Occipital lobe (tissue), 2 donors: ENCODE measurements around the gene UBASH3B. TPM values are rescaled to one million over a fixed set of nuclear protein-coding genes. Genes with fewer than 3 reads are reported as not detected.

ENCODE experiments used
- DNase-seq: peaks from one replicate; lab custom pipeline; 2025; lab: John Stamatoyannopoulos, UW
- total RNA-seq: library from RNA; depleted of rRNA; stranded (reverse); fragments of >200 nt; gene quantifications from one replicate; pipeline ENCODE4 v1.2.3, GENCODE V29; 2014

UBASH3B gene
- total RNA-seq, 1 donor from 2014 or later = 23.4 TPM

GRCh38 chr11:122706291-122707088 lies 51.0 kb downstream of the UBASH3B start:
- DNase-seq = no peak

- no peak for DNase-seq
Measured at GRCh38 chr11:122707111-122707510, 51.6 kb downstream of the UBASH3B start.

GRCh38 chr11:122707901-122708300 lies 52.4 kb downstream of the UBASH3B start:
- no peak for DNase-seq

- DNase-seq = no peak
Measured at GRCh38 chr11:122709039-122709760, 53.7 kb downstream of the UBASH3B start.

GRCh38 chr11:122711362-122711761 lies 55.8 kb downstream of the UBASH3B start:
- DNase-seq = no peak

- no peak for DNase-seq
Measured at GRCh38 chr11:122711831-122712381, 56.4 kb downstream of the UBASH3B start.

GRCh38 chr11:122714004-122714403 lies 58.5 kb downstream of the UBASH3B start:
- DNase-seq = no peak

GRCh38 chr11:122714484-122714883 lies 59.0 kb downstream of the UBASH3B start:
- DNase-seq = no peak

- DNase-seq = no peak
Measured at GRCh38 chr11:122715548-122716440, 60.3 kb downstream of the UBASH3B start.

GRCh38 chr11:122717264-122717867 lies 61.8 kb downstream of the UBASH3B start:
- no peak for DNase-seq

- DNase-seq = no peak
Measured at GRCh38 chr11:122720107-122720881, 64.8 kb downstream of the UBASH3B start.

GRCh38 chr11:122721201-122721963 lies 65.9 kb downstream of the UBASH3B start:
- DNase-seq = no peak

- DNase-seq = no peak
Measured at GRCh38 chr11:122721964-122722266, 66.4 kb downstream of the UBASH3B start.

- DNase-seq = no peak
Measured at GRCh38 chr11:122723106-122723505, 67.6 kb downstream of the UBASH3B start.

GRCh38 chr11:122723576-122723975 lies 68.1 kb downstream of the UBASH3B start:
- no peak for DNase-seq

GRCh38 chr11:122724520-122724919 lies 69.0 kb downstream of the UBASH3B start:
- DNase-seq = no peak

GRCh38 chr11:122726028-122726427 lies 70.5 kb downstream of the UBASH3B start:
- no peak for DNase-seq

- no peak for DNase-seq
Measured at GRCh38 chr11:122727101-122727929, 71.8 kb downstream of the UBASH3B start.

GRCh38 chr11:122728561-122728960 lies 73.0 kb downstream of the UBASH3B start:
- no peak for DNase-seq
